Erythroblast (primary cell): ENCODE measurements around the gene ARX.

ENCODE experiments used
- GATA1 ChIP-seq: IDR thresholded peaks from 2 replicates; pipeline ENCODE4 v1.6.1; 2011; ENCODE audit warnings: low read depth, mild to moderate bottlenecking, control low read depth, low read length, moderate library complexity
- POLR2A ChIP-seq: IDR thresholded peaks from 2 replicates; pipeline ENCODE4 v1.6.1; 2011; ENCODE audit warnings: mild to moderate bottlenecking, low read length

DNA sequence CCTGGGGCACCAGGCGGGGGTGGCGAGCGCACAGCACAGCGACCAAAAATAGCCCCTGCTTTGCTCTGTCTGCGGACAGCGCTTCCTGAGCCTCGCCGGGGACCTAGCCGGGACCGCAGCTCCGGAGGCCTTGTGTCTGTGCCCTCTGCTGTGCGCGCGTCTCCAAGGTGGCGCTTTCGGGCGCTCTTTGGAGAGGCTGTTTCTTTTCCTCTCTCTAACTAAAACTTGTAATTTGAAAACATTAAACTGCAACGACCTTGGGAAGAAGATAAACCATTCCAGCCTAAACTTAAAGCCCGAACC is 3.4 kb downstream of the ARX start:
- TF ChIP-seq POLR2A, result no peak
- no peak for TF ChIP-seq GATA1
